Measurements from ENCODE around the gene STXBP1.

- no peak for TF ChIP-seq CTCF (conservative IDR thresholded peaks at IDR 0.05; ENCODE audit: low read depth, low read length)
- TF ChIP-seq CEBPB (IDR thresholded peaks at IDR 0.05; ENCODE audit: low read depth, low read length): no peak
These were observed 108.8 kb downstream of the STXBP1 start for GRCh38 chr9:127720865-127721227.
